ENCODE measurements around the gene TAOK2.

- TF ChIP-seq USF2 (IDR thresholded peaks at IDR 0.05): no peak
- no peak for TF ChIP-seq FOSL2 (IDR thresholded peaks at IDR 0.05)
- no peak for TF ChIP-seq FOSL2 (CRISPR knock-in tag; IDR thresholded peaks at IDR 0.05)
- TF ChIP-seq CTCF (IDR thresholded peaks at IDR 0.05): no peak
- TF ChIP-seq ZSCAN20 (CRISPR knock-in tag; IDR thresholded peaks at IDR 0.05): no peak
- no peak for TF ChIP-seq JUN (IDR thresholded peaks at IDR 0.05)
- no peak for TF ChIP-seq CHD4 (IDR thresholded peaks at IDR 0.05; ENCODE audit: borderline replicate concordance)
These were observed 844 bp downstream of the TAOK2 start for GRCh38 chr16:29974291-29975133.

Data from A549 (cell line).